ENCODE data around the gene TMEM125. TPM values are rescaled to one million over a fixed set of nuclear protein-coding genes. Genes with fewer than 3 reads are reported as not detected.

TMEM125 gene
- total RNA-seq, 3 donors from 2014 or later: 19.3 to 30.1 TPM; not detected in 1

DNA sequence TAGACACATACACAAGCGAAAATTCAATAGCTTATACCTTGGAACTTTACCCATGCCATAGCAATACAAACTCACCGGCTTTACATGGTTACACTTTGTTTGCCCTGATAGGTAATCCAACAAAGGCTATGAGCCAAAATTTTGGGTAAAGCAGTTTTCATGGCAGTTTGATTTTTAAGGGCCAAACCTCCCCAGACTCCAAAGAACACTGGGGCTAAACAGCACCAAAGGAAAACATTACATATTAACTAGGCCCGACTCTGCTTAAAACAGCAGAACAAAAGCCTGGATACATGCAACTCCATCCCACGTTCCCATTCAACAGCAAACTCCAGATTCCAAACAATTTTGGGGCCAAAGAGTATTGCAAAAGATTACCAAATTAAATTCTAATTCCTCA, 4.4 kb upstream of the TMEM125 start:
- Histone ChIP-seq H3K36me3 (no peaks in the 10 kb centered on the region), H3K4me3 (no peak overlapping the region), H3K9me3 (no peaks in the 10 kb centered on the region), H3K4me1 (no peaks in the 10 kb centered on the region), H3K27ac (no peak overlapping the region), H3K27me3 (no peaks in the 10 kb centered on the region)
- TF ChIP-seq CTCF (IDR thresholded peaks at IDR 0.05) (no peak), POLR2A (IDR thresholded peaks at IDR 0.05) (no peak), POLR2AphosphoS5 (IDR thresholded peaks at IDR 0.05) (no peak)
- DNase-seq (ENCODE audit: low spot score in 2 of 2): no peak
- intact Hi-C loops (cut with DNase I; ENCODE audit: low total_unique reads): no loop called here

DNA sequence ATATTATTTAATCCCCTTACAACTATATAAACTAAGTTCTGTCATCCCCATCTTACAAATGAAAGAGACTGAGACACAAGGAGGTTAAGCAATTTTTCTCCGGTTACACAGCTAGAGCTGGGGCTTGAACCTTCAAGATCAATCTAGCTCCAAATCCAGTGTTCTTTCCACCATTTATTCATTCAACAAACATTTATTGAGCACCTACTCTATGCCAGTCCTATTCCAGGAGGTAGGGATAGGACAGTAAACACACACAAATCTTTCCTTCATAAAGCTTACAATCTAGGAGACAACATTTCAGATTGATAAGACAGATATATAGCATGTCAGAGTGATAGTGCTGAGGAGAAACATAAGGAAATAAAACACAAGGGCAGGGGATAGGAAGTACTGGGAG, 2.9 kb upstream of the TMEM125 start:
- Histone ChIP-seq H3K9me3 (no peaks in the 10 kb centered on the region), H3K4me3 (no peak overlapping the region), H3K36me3 (no peaks in the 10 kb centered on the region), H3K27ac (no peak overlapping the region), H3K4me1 (no peaks in the 10 kb centered on the region), H3K27me3 (no peaks in the 10 kb centered on the region)
- DNase-seq (ENCODE audit: low spot score in 2 of 2): peak in 1 of 2 donors; percentile 7
- TF ChIP-seq POLR2A (IDR thresholded peaks at IDR 0.05): no peak
- TF ChIP-seq POLR2AphosphoS5 (IDR thresholded peaks at IDR 0.05): no peak
- no peak for TF ChIP-seq CTCF (IDR thresholded peaks at IDR 0.05)
- intact Hi-C loops (cut with DNase I; ENCODE audit: low total_unique reads): no loop called here

DNA sequence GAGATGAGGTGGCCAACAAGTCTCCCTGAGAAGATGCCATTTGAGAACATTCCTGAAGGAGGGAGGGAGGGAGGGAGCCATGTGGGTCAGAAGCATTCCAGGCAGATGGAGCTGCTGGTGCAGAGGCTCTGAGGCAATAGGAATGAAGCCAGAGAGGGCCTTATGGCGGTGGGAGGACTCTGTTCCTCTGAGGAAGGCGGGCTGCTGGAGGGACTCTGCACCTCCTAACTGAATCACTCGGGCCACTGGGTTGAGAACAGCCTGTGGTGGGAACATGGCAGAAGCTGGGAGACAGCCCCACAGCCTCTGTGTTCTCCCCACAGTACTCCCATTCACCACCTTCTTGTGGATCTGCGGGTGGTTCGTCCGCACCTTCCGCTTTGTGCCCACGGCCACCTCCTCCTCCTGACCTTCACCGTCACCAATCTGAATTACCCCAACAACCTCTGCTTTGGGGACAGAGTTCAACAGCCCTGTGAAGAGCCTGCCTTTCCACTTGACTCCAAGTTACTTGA, 2.4 kb upstream of the TMEM125 start:
- TF ChIP-seq POLR2AphosphoS5 (IDR thresholded peaks at IDR 0.05): no peak
- no peak for TF ChIP-seq POLR2A (IDR thresholded peaks at IDR 0.05)
- TF ChIP-seq CTCF (IDR thresholded peaks at IDR 0.05): no peak
- Histone ChIP-seq H3K4me1 (no peaks in the 10 kb centered on the region), H3K4me3 (no peak overlapping the region), H3K36me3 (no peaks in the 10 kb centered on the region), H3K27ac (no peak overlapping the region), H3K9me3 (no peaks in the 10 kb centered on the region), H3K27me3 (no peaks in the 10 kb centered on the region)
- DNase-seq (ENCODE audit: low spot score in 2 of 2): peak in 1 of 2 donors; percentile 13
- intact Hi-C loops (cut with DNase I; ENCODE audit: low total_unique reads): no loop called here

GRCh38 chr1:43267818-43268425, 1.9 kb upstream of the TMEM125 start:
- intact Hi-C loops (cut with DNase I; ENCODE audit: low total_unique reads): no loop called here
- Histone ChIP-seq H3K27ac (no peak overlapping the region), H3K4me1 (no peaks in the 10 kb centered on the region), H3K27me3 (no peaks in the 10 kb centered on the region), H3K4me3 (no peak overlapping the region), H3K36me3 (no peaks in the 10 kb centered on the region), H3K9me3 (no peaks in the 10 kb centered on the region)
- no peak for TF ChIP-seq CTCF (IDR thresholded peaks at IDR 0.05)
- TF ChIP-seq POLR2A (IDR thresholded peaks at IDR 0.05): no peak
- TF ChIP-seq POLR2AphosphoS5 (IDR thresholded peaks at IDR 0.05): no peak
- DNase-seq (ENCODE audit: low spot score in 2 of 2): peak in 1 of 2 donors; percentile 12

GRCh38 chr1:43270421-43271095, 775 bp downstream of the TMEM125 start:
- peak; percentile 83 for DNase-seq (ENCODE audit: low spot score in 2 of 2)
- Histone ChIP-seq H3K9me3 (no peaks in the 10 kb centered on the region), H3K4me1 (no peaks in the 10 kb centered on the region), H3K27me3 (no peaks in the 10 kb centered on the region), H3K36me3 (no peaks in the 10 kb centered on the region), H3K4me3 (peak overlapping the region in 2 of 3 donors; percentile 53 to 66), H3K27ac (peak overlapping the region; percentile 78 to 81)
- intact Hi-C loops (cut with DNase I; ENCODE audit: low total_unique reads): no loop called here
- TF ChIP-seq CTCF (IDR thresholded peaks at IDR 0.05): no peak
- peak in 1 of 3 donors; percentile 45 for TF ChIP-seq POLR2AphosphoS5 (IDR thresholded peaks at IDR 0.05)

Data from breast epithelium (tissue), 4 donors.